ENCODE data around the gene TRMO.

The TRMO gene

DNA sequence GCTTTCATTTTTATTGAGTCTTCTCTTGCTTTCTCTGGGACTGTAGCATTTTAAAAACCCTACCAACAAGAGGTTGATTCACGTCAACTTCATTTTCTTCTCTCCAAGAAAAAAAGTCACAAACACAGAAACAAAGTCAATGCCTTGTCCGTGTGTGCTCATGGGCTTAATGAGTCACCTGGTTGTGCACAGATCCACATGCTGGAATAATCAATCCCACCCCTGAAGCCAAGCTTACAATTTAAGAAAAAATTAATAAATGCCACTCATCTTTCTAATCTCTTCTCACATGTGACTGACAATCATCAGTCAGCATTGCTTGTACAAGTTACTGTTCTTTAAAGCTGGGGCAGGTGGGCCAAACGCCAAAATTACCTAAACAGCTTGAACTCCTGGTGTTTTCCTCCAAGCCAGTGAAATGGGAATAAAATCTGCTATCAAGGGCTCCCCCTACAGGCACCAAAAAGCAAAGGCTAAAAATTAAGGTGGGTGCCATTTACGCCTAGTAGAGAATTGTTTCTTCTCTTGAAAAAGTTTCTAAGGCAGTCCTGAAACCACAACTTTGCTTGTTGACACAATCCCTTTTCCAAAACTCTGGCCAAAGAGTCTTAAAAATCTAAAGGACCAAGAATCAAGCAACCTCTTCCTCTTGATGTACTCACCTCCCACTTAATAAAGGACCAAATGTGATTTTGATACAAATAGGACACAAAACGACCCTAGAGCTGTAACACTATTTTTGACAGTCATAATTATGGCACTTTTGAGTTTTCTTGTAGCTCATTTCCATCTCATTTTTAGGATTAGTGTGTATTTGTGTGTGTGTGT lies 21.3 kb downstream of the TRMO start:
- DNase-seq = peak; percentile 50 to 66

DNA sequence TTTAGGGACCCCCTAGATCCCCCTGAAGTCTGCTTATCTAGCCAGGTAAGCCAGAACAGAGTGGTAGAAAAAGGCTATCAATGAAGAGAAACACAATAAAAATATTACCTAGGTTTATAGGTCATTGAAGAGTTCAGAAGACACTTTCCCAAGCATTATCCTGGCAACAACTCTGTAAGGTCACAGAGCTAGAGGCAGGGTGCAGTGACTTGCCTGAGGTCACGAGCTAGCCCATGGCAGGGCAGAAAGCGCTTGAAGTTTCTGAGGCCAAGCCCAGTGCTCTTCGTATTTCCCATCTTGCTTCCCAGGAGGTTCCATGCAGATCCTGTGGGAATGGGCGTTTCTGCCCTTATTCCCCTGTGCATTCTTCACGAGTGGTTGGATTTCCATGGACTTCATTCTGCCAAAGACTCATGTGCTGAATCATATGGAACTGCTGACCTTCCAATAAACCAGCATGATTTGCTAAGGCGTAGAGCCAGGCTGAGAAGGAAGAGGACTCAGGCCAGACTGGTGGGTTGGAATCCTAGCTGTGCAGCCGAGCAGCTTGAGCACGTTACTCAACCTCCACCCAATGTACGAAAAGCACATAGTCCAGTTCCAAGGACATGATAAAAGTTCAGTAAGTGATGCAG lies 22.1 kb downstream of the TRMO start:
- DNase-seq = no peak

DNA sequence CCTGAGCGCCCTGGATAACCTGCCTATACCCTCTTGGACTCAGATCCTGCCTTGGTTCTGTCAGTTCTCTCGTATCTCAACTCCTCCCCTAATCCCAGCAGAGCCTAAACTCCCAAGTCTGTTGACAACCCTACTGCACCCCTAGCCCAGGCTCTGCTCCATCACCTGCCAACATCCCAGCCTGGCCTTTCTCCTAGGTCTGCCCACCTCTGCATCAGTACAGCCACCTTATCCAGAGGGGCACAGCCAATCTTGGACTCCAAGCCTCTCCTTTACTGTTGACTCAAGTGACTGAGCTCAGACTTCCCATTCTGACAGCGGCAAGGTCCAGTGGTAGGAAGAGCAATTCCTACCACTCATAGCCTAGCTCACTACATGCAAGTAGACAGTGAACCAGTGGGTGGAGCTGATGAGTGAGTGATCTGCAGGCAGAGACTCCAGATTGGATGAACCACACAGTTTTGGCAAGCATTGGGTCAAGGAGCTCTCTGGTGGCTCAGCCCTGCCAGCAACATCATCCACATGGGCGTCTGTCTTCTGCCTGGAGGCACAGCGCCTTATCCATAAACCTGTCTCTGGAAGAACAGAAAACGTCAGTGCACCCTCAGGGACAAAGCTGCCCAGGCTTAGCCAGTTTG lies 26.5 kb downstream of the TRMO start:
- peak in 1 of 2 experiments; percentile 11 for DNase-seq

DNA sequence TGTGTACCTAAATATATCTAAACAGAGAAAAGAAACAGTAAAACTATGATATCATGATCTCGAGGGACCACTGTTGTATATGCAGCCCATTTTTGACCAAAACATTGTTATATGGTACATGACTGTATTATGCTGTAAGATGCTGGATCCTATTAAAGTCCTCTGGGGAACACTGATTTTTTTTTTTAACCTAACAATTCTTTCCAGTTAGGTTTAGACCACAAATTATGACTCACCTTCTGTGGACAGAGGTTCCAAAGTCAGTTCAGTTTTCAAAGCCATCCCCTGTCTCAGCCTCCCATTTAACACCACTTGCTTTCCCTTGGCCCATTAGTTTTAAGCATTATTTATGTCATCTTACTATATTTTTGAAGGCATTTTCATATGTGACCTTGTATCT lies 27.1 kb downstream of the TRMO start:
- no peak for DNase-seq

DNA sequence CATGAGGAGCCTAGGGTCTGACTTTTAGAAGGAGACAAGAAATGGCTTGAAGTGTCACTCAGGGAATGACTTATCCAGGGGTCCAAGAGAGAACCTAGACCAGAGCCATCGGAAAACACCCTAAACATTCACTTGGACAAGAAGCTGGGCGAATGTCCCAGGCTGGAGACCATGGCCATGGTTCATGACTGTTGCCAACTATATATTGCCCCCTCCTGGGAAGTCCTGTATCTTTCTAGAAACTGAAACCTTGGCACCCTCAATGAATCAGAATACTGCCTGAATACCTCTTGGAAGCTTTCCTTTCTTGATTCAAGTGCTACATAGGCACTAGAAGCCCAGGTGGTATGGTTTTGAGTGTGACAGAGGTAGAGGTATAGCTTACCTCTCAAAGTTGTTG lies 29.9 kb downstream of the TRMO start:
- DNase-seq = no peak

DNA sequence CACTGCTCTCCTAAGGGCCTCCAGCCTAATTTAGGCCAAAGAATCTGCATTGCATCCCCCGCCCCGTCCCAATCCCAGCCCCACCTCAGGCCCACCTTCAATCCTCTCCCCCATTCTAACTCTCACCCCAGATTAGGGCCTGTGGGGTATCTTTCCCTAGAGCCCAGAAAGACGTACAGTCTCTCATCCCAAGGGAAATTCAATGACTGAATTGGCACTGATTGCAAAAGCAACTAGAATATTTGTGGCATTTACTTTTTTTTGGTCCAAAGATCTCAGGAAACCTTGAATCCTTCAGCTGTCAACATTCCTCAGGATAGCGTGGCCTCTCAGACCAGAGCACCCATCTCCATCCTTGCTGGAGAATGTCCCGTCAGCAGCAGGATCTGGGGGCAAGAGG lies 30.6 kb downstream of the TRMO start:
- DNase-seq = no peak

DNA sequence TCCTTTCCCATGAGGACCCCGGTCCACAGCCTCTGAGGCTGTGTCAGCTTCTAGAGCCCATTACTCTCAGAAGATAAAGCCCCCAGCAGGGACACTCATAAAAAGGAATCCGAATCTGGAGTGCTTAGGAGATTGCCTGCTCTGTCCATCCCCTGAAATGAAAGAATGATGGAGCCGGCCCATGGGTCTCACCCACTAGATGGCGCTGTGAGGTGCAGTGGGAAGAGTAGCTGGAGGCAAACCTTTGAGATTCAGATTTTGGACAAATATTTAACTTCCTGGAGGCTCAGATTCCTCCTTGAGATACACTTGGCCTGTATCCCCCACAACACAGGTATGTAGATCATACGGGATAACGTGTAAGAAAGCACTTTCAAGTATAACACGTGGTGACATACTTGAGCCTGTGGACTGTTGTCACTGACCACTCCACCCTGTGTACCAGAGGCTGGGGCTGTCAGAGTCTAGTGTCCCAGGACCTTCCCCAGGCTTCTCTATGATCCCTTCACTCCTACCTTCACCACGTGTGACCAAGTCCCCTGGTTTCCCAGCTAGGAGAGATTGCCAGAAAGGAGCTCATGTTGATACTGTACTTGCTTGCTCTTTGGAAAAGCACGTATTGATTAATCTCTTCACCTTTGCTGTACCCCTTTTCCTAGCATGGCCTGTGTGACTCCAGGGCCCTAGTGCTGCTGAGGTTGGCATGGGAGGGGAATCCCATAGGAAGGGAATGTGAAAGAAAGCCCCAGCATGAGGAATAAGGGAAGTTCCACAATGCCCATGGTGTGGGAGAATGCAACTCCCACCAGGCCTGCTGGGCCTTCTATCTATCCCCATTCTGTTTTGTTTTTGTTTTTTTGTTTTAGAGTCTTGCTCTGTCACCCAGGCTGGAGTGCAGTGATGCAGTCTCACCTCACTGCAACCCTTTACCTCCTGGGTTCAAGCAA lies 32.1 kb downstream of the TRMO start:
- no peak for DNase-seq

DNA sequence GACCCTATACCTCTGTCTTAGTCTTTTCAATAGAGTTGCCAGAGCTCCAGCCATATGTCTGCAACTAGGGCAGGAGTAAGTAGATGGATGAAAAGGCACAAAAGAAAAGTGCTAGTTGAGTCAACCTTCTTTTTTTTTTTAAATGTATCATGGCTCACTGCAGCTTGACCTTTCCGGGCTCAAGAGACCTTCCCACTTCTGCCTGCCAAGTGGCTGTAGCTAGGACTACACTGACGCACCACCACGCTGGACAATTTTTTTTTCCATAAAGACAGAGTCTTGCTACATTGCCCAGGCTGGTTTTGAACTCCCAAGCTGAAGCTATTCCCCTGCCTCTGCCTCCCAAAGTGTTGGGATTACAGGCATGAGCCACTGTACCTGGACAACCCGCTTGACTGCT lies 42.0 kb downstream of the TRMO start:
- DNase-seq = no peak

DNA sequence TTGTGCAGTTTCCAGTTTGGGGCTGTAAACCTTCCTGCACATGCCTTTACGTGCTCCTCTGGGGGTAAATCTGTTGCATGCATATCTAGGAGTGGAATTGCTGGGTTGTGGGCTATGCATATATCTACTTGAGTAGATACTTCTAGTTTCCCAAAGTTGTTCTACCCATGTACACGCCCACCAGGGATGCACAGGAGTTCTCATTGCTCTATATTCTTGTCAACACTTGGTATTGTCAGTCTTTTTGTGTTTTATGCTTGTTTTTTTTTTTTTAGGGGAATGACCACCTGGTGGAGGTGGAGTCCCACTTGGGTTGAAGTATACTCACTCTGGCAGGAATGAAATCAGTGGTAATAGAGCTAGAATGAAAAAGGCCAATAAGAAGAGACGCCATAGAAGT lies 46.2 kb downstream of the TRMO start:
- DNase-seq = no peak

DNA sequence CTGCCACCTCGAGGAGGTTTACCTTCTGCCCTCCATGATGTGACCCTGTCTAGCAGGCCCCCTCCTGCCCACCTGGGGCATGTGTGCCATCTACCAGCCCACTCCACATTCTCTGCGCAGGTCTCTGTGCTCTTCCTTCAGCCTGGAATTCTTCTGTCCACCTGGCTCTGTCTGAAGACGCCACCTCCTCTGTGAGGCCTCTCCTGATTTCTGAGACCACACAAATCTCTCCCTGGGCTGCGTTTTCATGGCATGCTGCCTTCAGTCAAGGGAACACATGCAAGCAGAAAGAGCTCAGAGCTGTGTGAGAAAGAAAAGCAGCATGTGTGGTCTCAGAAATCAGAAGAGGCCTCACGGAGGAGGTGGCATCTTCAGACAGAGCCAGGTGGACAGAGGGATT lies 47.2 kb downstream of the TRMO start:
- no peak for DNase-seq

DNA sequence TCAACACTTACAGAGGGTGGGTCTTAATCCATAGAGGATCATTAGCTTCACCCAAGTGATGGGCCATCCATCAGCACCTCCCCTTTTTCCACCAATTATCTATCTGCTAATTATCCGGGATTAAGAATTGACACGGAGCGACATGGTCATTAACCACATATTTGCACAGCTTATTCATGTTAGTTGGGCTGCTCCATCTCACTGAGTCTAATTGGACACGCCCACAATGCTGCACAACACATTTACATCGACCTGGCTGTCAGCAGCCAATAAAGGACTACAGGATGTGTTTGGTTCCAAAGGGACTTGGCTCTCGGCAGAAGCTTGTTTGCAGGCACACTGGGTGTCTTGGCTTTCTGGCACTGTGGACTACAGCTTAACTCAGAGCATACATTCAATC lies 47.7 kb downstream of the TRMO start:
- DNase-seq = peak; percentile 84 to 97

DNA sequence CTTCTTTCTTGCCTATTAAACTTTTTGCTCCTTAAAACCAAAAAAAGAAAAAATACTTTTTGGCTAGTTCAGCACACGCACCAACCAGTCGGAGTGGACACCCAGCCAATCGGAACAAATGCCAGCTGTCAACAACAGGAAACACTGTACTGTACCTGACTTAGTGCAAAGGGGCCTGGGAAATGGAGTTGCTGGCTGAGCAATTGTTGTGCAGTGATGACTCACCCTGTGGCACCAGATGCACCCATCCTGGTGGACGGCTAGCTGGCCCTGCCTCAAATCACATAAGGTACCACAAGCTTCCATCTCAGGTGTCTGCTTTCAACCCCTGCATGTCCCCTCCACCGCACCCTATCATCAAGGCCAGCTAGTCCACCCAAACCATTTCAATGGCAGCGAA lies 48.4 kb downstream of the TRMO start:
- DNase-seq = peak in 1 of 2 experiments; percentile 53

DNA sequence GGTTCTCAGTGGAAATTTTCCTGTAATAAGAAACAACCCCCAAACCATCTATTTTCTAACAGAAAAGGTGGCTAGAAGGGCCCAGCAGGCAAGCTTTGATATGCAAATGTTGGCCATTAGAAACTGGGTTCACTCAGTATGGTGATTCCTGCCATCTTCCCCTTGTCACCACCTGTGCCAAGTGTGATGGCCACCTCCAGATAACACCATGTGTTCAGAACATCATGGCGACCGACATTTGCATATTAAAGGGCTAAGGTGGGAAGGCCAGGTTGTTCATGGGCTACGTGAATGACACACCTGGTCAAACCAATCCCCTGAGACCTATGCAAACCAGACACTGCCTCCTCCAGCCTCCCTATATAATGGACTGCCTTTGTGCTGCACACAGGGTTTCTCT lies 48.9 kb downstream of the TRMO start:
- DNase-seq = peak in 1 of 2 experiments; percentile 33

DNA sequence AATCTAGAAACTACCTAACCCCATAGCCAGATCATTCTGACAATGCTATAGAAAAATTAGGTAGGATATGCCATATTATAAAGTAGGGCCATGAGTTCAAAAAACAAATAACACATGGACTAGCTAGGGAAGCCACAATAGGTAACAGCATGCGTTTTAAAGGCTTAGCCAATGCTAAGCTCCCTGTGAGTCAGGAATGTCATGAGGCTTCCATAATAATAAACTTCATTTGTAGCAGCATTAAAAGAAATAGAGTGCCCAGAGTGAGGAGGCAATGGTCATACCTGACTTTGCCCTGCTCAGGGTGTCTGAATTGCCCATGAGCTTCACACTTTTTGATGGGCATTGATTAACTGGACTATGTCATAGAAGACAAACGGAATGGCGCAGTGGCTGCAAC lies 53.4 kb downstream of the TRMO start:
- no peak for DNase-seq

DNA sequence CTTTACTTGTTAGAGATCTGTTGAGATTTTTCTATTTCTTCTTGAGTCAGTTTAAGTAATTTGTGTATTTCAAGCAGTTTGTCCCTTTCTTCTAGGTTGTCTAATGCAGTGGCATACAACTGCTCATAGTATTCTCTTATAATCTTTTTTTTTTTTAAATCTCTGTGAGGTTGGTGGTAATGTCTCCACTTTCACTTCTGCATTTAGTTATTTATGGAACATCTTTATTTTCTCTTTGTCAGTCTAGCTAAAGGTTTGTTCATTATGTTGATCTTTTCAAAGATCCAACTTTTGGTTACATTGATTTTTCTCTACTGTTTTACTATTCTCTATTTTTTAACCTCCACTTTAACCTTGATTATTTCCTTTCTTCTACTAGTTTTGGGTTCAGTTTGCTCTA lies 55.5 kb downstream of the TRMO start:
- no peak for DNase-seq

DNA sequence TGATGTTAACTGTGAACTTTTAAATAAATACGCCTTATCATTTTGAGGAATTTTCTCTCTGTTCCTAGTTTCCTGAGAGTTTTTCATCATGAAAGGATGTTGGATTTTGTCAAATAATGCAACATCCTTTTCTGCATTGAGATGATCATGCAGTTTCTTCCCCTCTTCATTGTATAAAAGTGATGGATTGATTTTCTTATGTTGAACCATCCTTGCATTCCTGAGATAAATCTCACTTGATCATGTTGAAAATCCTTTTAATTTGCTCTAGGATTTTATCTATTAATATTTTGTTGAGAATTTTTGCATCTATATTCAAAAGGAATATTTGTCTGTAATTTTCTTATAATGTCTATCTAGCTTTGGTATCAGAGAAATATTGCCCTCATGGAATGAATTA lies 56.0 kb downstream of the TRMO start:
- no peak for DNase-seq

DNA sequence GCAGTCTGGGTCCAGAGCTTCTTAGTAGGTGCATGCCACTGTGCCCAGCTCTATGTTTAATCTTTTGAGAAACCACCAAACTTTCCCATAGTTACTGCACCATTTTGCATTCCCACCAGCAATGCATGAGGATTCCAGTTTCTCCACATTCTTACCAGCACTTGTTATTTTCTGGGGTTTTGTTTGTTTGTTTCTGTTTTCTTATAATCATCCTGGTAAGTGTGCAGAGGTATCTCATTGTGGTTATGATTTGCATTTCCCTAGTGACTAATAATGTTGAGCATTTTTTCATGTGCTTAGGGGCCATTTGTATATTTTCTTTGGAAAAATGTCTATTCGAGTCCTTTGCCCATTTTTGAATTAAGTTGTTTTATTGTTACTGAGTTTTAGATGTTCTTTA lies 57.9 kb downstream of the TRMO start:
- no peak for DNase-seq

DNA sequence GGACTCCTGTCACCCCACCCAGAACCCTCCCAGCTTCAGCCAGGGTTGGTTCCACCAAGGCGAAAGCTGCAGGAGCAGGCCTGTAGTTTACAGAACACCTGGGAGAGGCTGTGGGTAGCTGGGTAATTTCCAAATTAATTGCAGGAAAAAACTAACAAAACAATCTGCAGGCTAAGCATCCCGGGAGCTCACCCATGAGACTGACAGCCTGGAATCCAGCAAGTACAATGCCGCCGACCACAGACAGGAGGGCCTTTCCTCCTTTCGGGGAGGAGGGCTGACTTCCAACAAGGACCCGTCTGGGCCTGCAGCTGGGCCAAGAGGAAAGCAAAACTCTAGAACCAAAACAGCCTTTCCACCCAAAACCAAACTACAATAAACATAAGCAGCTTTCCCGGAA lies 59.0 kb downstream of the TRMO start:
- no peak for DNase-seq

DNA sequence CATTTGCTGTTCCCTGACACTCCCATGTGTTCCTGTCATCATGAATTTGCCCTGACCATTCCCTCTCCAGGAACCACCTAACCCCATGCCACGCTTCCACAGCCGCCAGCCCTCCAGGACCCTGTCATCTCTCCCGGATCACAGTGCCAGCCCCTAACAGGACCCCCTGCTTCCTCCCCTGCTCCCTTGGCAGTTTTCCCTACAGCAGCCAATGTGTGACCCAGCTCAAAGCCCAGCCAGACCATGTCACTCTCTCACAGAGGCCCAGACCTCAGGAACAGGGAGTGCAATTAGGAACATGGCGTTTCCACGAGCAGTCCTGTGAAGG lies 61.2 kb downstream of the TRMO start:
- DNase-seq = no peak

DNA sequence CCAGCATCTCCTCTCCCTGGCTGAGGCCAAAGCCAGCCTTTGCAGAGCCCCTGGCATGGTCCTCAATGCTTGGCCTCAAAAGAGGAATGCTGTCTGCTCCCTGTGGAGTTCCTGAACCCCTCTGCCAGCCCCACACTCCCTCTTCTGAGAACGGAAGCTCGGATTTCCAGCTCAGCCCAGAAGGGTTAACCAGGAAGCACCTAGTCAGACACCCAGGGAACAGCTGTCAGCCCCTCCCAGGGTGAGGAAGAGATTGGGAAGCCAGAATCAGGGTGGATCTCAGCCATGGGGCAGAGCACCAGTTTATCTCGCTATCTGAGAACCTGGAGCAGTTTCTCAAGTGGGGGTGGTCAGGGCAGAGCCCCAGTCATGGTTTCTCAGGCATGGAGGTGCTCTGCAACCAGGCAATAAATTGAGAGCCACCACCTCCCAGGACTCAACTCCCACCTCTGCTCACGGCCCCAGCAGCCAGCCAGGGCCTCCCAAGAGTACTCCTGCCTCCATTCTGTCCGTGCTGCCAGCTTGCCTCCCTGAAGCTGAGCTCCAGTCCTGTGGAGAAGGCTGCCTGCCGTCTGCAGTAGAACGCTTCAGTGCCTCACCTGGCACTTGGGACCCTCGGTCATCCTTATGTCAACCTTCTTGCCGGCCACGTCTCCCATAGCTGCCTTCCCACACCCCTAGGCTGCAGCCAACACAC lies 61.7 kb downstream of the TRMO start:
- DNase-seq = no peak

DNA sequence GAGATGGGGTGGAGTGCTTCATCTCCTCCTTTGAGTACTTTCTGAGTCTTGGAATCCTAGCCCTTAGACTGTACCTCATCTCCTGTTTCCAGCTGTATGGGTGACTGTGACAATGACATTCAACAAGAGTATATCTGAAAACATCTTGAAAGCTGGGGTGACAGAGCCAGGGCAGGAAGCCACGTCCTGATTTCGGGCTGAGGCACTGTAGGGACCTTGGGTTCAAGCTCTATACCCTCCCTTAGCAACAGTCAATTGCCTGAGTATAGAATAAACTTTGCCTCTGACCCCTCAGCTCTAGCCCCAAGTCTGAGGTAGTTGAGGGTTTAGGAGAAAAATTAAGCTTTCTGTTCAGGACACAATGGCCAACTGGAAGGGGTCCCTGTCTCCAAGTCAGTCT lies 63.0 kb downstream of the TRMO start:
- DNase-seq = no peak

DNA sequence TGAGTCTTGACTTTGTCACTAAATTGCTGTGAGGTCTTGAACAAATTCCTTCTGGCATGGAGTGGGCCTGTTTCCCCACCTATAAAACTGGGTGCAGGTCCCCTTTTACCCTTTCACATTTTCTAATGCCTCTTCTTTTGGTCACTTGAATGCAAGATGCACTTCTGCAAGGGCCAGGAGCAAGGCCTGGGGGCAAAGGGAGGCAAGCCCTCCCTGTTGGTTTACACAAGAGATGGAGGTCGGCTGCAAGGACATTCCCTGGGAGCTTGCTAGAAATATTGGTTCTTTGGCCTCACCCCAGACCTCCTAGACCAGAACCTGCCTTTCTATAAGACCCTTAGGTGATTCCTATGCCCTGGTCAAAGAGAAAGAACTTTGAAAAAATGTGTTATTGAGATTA lies 63.5 kb downstream of the TRMO start:
- DNase-seq = no peak

DNA sequence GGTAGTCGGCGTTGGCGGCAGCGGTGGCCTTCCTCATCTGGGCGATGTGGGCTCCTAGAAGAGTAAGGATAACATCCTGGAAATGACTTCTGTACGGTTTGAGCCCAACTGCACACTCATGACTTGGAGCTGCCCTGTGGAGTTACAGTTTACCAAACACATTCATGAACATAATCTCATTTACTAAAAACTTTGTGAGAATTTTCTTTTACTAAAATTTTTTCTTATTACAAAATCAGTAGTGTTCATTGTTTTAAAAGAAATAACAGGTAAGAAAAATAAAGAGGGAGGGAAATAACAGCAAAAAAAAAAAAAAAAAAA lies 63.9 kb downstream of the TRMO start:
- no peak for DNase-seq

Data from NCI-H2081 (cell line).